NCI-H748 (cell line): ENCODE results near the gene SLPI.

Experiments
- DNase-seq: peaks from one replicate; lab custom pipeline; 2025; ENCODE audit not compliant: unreplicated experiment; lab: John Stamatoyannopoulos, UW

SLPI gene

DNA sequence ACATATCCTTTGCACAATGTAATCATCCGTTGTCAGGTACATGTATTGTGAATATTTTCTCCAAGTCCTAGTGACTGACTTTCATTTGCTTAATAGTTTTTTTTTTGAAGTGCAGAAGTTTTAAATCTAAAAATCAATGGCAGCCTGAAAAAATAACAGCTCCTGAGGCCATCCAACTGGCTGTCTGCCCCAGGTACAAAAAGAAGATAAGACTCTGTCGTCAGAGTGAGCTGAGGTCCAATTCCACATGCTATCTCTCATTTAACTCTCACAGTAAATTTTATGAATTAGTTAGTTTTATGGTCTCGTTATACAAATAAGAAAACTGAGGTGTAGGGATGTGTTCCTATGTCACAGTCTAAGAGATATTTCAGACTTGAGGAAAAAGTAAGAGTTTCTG, 21.0 kb upstream of the SLPI start:
- DNase-seq: no peak

DNA sequence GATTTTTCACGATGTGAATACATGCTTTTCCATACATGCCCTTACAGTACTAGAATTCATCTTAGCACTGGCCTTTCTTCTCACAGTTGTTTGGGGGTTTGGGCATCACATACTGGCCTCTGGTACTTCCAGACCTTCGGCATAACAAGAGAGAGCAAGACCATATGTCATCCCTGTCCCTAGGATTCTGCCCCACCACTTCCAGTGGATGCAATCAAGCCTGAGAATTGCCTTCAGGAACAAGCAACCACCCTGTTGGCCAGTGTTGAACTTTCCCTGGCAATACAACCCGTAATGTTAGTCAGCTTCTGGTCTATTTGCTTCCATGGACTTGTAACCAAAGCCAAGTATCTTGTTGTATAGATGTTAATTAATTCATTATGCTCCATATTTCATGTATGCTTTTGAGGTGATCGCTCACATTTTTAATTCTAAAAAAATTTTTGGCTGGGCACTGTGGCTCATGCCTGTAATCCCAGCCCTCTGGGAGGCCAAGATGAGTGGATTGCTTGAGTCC, 15.4 kb upstream of the SLPI start:
- no peak for DNase-seq

DNA sequence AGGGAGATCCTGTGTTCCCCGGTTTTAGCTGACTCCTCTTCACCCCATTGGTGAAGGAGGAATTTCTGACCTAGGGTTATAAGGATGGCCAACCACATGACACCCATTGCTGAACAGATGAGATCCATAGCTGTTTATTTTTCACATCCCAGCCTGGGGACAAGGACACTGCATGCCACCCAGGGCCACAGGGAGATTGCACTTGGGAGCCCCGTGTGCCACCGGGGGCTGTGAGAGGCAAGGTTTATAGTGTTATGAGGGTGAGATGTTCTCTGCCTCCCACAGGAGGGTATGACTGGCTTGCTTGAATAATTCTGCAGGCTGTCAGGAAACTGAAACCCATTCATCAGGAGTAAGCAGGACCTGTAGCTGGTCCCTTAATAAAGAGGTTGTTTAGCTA, 14.7 kb upstream of the SLPI start:
- no peak for DNase-seq

DNA sequence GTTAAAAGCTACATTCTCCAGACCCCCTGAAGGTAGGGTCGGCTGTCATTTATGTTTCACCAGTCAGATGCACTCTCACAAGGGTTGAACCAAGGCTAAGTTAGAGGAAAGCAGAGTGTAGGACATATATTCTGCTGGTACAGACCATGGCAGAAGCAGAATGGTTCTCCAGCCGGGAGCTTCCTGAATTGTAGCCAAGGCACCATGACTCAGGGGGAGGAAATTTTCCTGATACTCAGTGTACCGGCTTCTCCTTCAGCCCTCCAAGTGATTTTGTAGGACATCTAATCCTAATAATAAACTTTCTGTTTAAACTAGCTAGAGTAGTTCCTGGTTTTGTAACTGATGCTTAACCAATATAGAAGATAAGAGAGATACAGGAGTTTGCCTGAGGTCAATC, 14.2 kb upstream of the SLPI start:
- DNase-seq: no peak

DNA sequence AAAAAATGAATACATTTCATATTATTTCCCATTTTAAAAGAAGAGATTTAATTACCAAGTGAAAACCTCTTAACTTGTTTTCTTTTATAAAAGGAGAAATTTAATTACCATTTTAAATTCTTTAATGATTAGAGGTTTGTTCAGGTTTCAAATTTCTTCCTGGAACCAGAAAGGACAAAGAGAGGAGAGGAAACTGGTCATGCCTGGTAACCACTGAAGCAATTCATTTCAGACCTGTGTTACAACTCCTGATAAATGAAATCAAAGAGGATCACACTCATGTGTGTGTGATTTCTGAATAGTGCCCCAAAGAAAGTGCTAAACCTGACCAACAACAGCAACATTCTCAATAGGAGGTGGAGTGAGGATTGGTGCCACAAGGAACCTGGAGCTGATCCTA, 12.6 kb upstream of the SLPI start:
- no peak for DNase-seq

DNA sequence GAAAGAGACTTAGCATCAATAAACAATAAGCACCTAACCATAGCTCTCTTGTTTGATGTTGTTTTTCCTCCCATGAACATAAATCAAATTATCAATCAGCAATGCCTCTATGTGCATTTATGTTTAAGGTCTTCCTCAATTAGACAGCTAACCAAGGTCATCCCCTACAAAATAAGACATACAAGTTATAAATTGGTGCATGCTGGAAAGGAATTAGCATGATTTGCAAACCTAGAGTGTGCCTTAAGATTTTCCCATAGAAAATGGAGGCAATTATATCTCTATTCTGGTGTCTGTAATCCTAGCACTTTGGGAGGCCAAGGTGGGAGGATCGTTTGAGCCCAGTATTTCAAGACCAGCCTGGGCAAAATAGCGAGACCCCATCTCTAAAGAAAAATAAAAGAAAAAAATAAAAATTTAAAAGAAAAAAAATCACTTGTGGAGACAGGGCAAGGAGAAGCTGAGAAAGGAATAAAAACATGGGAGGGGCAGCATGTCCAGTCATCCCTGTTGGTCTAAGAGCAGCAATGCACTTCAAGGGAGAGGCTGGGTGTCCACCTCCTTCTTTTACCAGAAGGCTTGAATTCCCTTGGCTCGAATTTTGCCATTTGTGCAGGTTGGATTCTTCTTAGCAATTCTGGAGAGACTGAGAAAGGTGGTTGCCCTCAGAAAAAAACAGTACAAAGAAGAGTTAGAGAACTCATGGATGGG, 9.3 kb upstream of the SLPI start:
- DNase-seq: no peak

DNA sequence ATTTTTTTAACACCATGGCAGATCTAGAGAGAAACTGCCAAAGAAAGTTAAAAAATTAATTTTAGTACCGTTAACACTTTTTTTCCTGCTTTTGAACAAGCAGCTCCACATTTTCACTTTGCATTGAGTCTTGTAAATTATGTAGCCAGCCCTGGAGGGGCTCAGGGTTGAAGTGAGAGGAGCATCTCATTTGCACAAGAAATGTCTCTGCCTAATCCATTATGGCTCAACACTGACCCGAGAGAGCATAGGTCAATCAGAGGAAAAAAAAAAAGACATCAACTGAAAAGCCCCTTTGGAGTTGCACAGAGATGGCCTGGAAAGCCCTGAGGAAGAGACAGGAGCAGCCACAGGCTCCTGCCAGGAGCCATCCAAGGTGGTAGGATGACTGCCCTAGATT, 4.3 kb upstream of the SLPI start:
- DNase-seq: no peak

DNA sequence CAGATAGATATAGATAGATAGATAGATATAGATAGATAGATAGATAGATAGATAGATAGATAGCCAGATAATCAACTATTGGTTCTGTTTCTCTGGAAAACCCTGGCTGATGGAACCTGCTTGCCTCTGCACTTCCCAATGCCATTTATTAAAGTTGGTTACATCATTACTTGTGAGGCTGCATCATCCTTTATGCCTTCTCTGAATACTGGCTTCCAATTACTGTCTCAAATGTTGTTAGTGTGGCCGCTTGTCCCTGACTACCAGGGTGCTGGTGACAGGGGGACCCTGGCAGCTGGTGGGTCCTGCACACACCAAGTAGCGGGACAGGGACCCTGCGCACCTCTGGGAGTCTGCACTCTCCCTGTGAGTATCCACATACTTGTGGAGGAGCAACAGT, 3.9 kb upstream of the SLPI start:
- no peak for DNase-seq

DNA sequence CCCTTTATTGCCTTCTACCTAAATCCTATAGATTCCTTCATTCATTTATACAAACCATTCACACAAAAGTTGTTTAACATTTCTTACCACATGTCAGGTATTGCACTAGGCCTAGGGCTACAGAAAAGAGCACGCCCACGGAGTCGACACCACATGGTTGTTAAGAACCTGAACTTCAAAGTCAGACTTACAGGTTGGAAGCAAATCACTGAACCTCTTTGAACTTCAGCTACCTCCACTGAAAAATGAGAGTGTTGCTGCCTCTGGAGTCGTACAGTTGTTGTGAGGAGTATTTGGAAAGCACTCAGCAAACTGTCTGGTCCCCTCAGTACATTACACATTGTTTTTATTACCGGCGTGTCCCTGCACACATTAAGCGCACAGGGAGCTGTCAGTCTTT, 3.3 kb upstream of the SLPI start:
- no peak for DNase-seq

DNA sequence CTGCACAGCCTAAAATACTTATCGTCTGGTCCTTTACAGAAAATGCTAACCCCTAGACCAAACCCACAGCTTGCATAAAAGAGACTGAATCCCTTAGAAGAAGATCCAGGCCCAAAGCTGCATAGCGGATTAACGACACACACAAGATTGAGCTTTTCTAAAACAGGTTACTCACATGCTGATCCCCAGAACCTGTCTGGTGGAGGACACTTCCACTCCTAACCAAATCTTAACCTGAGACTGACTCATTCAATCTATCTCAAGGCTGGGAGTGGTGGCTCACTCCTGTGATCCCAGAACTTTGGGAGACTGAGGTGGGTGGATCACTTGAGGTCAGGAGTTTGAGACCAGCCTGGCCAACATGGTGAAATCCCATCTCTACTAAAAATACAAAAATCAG, 2.8 kb upstream of the SLPI start:
- no peak for DNase-seq

DNA sequence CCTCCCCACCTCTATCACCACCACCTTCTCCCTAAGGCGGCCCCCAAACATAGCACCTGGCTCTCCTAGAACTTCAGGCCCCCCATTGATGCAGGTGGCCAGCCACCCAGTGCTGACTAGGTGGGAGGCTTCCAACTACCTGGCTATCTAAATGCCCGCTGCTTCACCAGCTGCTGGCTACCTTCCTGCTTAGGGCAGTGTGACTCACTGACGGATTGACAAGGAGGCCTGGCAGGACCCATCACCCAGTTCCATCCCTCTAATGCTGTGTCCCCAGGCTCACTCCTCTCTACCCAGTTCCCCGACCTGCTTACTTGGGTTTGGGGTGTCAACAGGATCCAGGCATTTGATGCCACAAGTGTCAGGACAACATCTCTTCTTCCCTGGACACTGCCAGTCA, 1.1 kb downstream of the SLPI start:
- DNase-seq: no peak

DNA sequence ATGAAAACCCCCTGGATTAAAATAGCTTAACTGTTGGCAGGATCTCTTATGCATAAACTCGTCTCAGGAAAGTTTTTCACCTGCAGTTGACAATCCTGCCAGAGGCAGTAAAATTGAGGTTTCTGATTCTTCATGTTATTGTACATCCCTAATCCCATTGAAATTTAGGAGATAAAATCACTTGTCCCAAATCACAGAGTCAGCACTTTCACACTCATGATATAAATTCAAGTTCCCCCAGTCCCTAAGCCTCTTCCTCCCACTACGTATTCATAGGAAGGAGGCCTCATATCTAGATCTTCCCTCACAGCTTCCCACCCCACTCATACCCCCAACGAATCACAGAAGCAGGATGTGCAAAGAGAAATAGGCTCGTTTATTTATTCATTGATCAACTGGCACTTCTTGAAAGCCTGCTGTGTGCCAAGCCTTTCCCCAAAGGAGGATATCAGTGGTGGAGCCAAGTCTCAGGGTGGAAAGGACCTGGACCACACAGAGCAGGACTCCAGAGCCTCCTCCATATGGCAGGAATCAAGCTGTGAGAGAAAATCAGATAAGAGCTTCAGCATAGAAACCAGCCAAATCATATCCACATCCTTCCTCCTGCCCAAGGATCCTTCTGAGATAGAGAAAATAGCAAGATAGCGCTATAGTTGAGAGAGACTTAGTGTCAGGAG, 2.3 kb downstream of the SLPI start:
- DNase-seq: no peak

DNA sequence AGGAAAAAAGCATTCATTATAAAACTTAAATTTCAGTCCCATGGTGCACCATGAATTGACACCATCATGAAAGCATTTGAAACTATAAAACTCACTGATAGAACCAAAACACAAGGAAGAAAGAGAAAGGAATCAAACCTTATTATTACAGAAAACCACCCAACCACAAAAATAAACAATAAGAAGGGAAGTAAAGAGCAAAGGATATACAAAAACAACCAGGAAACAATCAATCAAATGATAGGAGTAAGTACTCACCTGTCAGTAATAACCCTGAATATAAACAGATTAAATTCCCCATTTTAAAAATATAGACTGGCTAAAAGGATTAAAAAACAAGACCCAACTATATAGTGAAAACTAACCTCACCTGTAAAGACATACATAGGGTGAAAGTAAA, 5.8 kb downstream of the SLPI start:
- DNase-seq: no peak

DNA sequence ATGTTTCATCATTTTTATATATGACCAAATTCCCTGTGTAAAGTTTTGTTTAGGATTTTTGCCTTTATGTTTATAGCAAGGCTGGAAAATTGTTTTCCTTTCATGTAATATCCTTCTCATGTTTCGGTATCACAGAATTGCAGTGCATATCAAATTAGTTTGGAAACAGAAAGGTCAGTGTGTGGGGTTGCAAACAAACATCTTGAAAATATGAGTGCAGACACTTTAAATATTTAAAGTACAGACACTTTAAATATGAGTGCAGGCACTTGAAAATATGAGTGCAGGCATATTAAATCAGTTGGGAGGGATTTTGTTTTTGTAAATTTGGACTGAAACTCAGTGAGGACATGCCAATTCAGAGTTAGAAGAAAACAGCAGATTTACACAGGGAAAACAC, 6.5 kb downstream of the SLPI start:
- no peak for DNase-seq

DNA sequence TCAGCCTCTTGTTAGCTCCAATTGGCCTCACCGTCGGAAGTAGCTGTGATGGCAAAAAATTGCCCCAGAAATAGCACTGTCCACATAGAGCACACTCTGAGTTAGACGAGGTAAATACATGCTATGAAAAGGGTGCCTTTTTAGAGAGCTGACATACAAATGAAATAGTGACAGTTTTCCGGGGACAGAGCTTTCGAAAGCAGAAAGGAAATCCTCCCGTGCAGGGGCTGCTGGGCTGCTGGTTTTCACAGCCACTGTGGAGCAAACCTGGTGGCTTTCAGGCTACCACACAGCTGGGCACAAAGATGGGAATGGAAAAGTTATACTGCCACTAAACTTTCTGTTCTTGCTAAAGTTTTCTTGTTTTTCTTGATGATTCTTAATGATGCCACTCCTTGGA, 8.3 kb downstream of the SLPI start:
- no peak for DNase-seq

DNA sequence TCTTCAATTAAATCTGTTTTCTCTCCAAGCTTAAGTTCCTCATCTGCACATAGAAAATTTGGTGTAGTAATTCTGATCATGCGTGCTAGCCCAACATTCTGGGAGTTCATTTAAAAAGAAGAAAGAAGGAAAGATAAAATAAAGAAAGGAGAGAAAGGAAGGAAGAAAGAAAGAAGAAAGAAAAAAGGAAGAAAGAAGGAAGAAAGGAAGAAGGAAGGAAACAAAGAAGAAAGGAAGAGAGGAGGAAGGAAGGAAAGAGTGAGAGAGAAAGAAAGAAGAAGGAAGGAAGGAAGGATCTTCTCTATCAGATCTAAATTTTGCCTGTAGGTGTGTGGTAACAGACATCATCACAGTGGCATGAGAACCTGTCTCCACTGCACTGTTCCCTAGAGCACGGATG, 16.2 kb downstream of the SLPI start:
- DNase-seq: no peak

DNA sequence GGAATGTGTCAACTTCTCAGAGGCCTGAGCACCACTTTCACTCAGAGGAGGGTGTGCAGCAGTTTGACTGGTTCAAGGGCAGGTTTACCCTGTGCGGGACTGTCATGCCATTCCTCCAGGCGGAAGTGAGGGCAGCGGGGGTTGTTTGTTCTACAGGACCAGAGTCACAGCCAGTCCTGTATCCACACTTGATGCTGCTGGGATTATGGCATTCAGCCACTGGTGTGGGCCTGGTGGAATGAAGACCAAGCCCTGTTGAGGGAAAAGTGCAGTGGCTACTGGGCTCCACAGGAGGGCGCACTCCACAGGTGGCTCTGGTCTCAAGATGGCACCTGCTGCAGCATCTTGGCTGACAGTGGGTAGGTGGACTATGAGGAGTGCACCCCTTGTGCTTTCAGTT, 18.4 kb downstream of the SLPI start:
- DNase-seq: no peak

DNA sequence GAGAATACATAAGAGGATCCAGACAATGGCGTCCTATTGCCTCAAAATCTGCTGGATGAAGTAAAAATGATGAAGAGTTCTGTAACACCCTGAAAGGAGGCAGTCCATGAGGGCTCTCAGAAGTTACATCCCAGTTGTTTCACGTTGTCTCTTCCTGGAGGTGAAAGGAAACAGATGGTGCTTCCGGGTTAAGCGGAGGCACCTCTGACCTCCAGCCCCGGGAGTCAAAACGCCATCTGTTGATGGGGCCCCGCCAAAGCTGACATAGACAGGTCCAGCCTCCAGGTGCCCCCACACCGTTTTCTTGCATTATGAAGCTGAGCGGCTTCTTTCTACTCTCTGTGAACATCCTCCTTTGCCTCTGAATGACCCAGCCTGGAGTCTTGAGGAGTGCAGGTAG, 23.7 kb downstream of the SLPI start:
- DNase-seq: no peak

DNA sequence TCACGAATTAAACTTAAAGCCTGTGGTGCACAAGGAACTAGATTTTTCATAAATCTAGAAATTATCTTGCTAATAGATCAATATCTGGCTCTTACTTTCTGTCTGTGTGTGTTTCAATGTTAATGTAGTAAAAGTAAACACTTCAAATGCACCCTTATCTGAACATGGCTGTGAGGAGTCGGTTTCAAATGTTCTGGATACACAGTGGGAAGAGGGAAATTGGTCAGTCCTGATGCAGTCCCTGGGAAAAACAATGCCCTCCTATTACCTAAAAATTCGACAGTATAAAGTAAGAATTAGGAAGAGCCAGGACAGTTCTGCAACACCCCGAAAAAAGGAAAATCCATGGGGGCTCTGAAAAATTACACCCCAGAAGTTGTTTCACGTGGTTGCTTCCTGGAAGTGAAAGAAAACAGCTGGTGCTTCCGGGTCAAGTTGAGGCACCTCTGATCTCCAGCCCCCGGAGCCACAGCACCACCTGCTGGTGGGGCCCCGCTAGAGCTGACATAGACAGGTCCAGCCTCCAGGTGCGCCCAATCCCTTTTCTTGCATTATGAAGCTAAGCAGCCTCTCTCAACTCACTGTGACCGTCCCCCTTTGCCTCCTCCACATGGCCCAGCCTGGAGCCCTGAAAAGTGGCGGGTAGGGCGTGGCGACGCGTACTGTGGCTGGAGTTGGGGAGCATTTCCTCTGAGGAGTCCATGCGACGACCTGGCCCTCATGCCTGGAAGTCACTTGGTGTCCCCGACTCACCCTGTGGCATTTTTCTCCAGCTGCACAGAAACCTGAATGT, 24.9 kb downstream of the SLPI start:
- peak; percentile 31 for DNase-seq

DNA sequence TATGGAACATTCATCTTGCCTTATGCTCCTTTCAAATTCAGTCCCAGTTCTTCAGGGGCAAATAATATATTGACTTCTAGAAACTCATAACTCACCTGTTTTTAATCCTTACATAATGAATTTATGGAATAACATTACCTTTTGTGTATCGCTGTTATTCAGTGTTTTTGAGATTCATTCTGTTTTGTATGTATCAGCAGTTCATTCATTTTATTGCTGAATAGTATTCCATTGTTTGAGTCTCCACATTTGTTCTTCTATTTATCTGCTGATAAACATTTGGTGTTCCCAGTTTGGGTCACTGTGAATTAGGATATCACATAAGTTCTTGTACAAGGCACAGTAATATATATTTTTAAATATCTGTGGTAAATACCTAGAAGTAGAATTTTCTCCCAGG, 28.1 kb downstream of the SLPI start:
- DNase-seq: no peak

DNA sequence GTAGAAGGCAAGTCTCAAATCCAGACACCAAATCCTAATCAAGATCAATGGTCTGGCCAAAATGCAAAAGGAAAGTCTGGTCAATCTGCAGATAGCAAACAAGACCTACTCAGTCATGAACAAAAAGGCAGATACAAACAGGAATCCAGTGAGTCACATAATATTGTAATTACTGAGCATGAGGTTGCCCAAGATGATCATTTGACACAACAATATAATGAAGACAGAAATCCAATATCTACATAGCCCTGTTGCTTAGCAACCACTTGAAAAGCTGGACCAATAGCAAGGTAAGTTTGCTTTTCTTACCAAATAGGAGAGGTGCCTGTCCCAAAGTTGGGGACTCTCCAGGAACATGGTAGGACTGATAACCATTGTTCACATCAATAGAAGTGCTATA, 31.2 kb downstream of the SLPI start:
- DNase-seq: peak; percentile 31

DNA sequence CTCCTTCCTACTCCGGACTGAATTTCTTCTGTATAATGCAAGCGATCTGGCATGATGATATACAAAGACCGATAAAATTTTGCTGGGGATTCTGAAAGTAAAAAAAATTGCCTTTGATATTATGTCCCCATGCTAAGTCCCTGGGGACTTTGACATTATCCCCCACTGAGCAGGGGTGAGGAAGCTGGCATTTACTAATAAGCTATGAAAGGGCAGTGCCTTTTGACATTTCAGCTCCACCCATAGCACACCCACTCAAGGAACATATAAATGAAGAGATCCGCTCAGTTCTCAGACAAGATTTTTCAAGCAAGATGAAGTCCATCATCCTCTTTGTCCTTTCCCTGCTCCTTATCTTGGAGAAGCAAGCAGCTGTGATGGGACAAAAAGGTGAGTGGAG, 33.3 kb downstream of the SLPI start, which contains the start of gene SEMG2:
TSS of gene SEMG2 (plus strand) at position 298 of the 400 bp plus-strand sequence. CDS start at position 315, 17 bp downstream.
- DNase-seq: no peak
